ENCODE data around the gene RPL39L.

GRCh38 chr3:187104933-187105332, 34.4 kb downstream of the RPL39L start:
- TF ChIP-seq EZH2 (IDR thresholded peaks at IDR 0.05): no peak
- TF ChIP-seq POLR2AphosphoS5 (IDR thresholded peaks at IDR 0.05; ENCODE audit: borderline replicate concordance, low read depth, low read length): no peak
- TF ChIP-seq FOXP2 (optimal IDR thresholded peaks at IDR 0.05; ENCODE audit: control extremely low read depth, extremely low read length, insufficient read depth): no peak
